Amniotic epithelial cell (primary cell): ENCODE results near the gene FOXJ2.
"Not testable (repeated sequence)": the region's sequence is repeated elsewhere in the genome, so short reads cannot be mapped to it uniquely, and the experiment has no call there.

Experiments used
- DNase-seq: peaks from one replicate; pipeline ENCODE4 v3.0.0-alpha.2; 2010; ENCODE audit warnings: low read depth

The FOXJ2 gene

GRCh38 chr12:8030189-8030588 lies 2.3 kb upstream of the FOXJ2 start:
- no peak for DNase-seq

GRCh38 chr12:8031017-8031416 lies 1.5 kb upstream of the FOXJ2 start:
- not testable (repeated sequence) for DNase-seq

GRCh38 chr12:8031872-8032241 lies 659 bp upstream of the FOXJ2 start:
- DNase-seq = peak; percentile 31

GRCh38 chr12:8033153-8034044 lies 883 bp downstream of the FOXJ2 start:
- peak; percentile 51 for DNase-seq

- no peak for DNase-seq
Observed at GRCh38 chr12:8034802-8035201, 2.3 kb downstream of the FOXJ2 start.

- DNase-seq = peak; percentile 96
Observed at GRCh38 chr12:8035440-8036010, 3.0 kb downstream of the FOXJ2 start.

GRCh38 chr12:8036346-8036745 lies 3.8 kb downstream of the FOXJ2 start:
- DNase-seq = no peak

GRCh38 chr12:8037046-8037663 lies 4.6 kb downstream of the FOXJ2 start:
- no peak for DNase-seq

- DNase-seq = no peak
Observed at GRCh38 chr12:8037947-8038346, 5.4 kb downstream of the FOXJ2 start.

GRCh38 chr12:8038659-8039114 lies 6.2 kb downstream of the FOXJ2 start:
- peak; percentile 62 for DNase-seq

- DNase-seq = no peak
Observed at GRCh38 chr12:8040791-8041190, 8.3 kb downstream of the FOXJ2 start.

GRCh38 chr12:8045952-8046944 lies 13.7 kb downstream of the FOXJ2 start:
- DNase-seq = peak; percentile 68

- no peak for DNase-seq
Observed at GRCh38 chr12:8047842-8048241, 15.3 kb downstream of the FOXJ2 start.

GRCh38 chr12:8048906-8049305 lies 16.4 kb downstream of the FOXJ2 start:
- DNase-seq = no peak

GRCh38 chr12:8050600-8051250 lies 18.2 kb downstream of the FOXJ2 start:
- DNase-seq = no peak

GRCh38 chr12:8052679-8053078 lies 20.2 kb downstream of the FOXJ2 start:
- DNase-seq = no peak

- no peak for DNase-seq
Observed at GRCh38 chr12:8054816-8055215, 22.3 kb downstream of the FOXJ2 start.

GRCh38 chr12:8057306-8057705 lies 24.8 kb downstream of the FOXJ2 start:
- peak; percentile 60 for DNase-seq

GRCh38 chr12:8057839-8058238 lies 25.3 kb downstream of the FOXJ2 start:
- peak; percentile 96 for DNase-seq

GRCh38 chr12:8058506-8058905 lies 26.0 kb downstream of the FOXJ2 start:
- no peak for DNase-seq

- DNase-seq = no peak
Observed at GRCh38 chr12:8064131-8064530, 31.6 kb downstream of the FOXJ2 start.
